Activated CD8-positive, alpha-beta memory T cell treated with anti-CD3 and anti-CD28 coated beads for 36 hours (primary cell): ENCODE results near the gene CLDN7. TPM values are rescaled to one million over a fixed set of nuclear protein-coding genes. Genes with fewer than 3 reads are reported as not detected.

ENCODE experiments used
- CTCF ChIA-PET: fragments of 350-600 bp; sonication (Branson Sonifier 250); formaldehyde crosslinking; loops from one replicate; lab custom pipeline; 2021; ENCODE audit warnings: antibody characterized with exemption; lab: Charles Lee
- POLR2A ChIA-PET: fragments of 350-600 bp; sonication (Branson Sonifier 250); formaldehyde crosslinking; loops from one replicate; lab custom pipeline; 2021; ENCODE audit warnings: antibody characterized with exemption; lab: Charles Lee
- total RNA-seq, 2 experiments: library from RNA; stranded (reverse); gene quantifications; one replicate each; pipeline ENCODE4 v1.2.3, GENCODE V29; 2021

Gene CLDN7
- total RNA-seq, 2 experiments from 2014 or later, result 1.2 to 1.5 TPM

- ChIA-PET CTCF (interaction anchor here (1.0 to 1.2 kb wide), 2 partner anchors 11 to 76 kb away, joined by 3 read pairs; partner anchors contain the start of gene SLC2A4), POLR2A (no interaction called here)
These were observed 29.9 kb upstream of the CLDN7 start for GRCh38 chr17:7292194-7292593.

GRCh38 chr17:7290685-7291084 is 28.4 kb upstream of the CLDN7 start:
- CTCF ChIA-PET, result interaction anchor here (0.5 kb wide), 1 partner anchor 25 kb away, joined by 4 read pairs; no protein-coding TSS in a partner anchor
- POLR2A ChIA-PET, result no interaction called here

- CTCF ChIA-PET, result no interaction called here
These were observed 27.9 kb upstream of the CLDN7 start for GRCh38 chr17:7290166-7290565.

DNA sequence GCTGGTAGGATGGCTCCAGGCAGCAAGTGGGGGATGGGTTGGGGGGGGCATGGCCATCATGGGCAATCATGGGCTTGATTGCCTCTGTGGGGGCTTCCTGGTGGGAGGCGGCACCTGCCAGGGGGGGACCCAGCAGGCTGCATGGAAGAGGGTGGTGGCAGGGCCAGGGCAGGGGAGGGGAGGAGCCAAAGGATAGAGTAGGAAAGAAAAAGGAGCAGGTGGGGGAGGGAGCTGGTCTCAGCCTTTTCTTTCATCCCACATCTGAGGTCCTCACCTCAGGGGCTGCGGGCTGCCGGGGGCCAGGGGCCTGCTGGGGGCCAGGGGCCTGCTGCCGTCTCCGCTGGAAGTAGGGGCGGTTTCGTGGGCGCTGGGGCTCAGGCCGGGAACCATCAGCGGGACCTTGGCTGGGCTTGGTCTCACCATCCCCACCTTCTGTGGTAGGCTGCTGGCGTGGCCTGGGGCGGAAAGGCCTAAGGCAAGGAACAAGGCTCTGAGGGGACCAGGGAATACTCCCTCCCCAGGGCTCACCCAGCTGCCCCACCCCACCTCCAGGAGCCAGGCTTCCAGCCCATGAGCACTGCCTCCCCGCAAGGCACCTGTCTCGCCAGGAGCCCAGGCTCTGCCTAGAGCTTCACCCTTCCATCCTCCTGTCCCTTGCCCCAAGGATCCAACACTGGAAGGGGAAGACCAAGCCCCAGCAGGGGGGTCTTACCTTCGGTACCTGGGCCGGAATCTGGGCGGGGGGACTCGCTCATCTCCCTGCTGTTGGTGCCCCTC is 27.2 kb upstream of the CLDN7 start:
- POLR2A ChIA-PET, result no interaction called here

More at GRCh38 chr17:7290166-7290565, 27.9 kb upstream of the CLDN7 start:
- POLR2A ChIA-PET, result no interaction called here

DNA sequence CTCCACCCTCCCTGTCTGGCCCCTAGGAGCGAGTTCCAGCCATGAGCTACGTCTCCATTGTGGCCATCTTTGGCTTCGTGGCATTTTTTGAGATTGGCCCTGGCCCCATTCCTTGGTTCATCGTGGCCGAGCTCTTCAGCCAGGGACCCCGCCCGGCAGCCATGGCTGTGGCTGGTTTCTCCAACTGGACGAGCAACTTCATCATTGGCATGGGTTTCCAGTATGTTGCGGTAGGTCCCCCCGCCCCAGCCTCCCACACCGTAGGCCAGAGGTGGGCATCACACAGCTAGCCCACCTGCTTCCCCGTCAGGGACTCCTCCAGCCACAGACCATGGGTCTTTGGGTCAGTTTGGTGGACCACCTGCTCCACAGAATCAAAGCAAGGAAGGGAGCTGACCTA is 23.4 kb upstream of the CLDN7 start:
- ChIA-PET CTCF (interaction anchor here (2.7 kb wide), 1 partner anchor 11 kb away, joined by 20 read pairs; no protein-coding TSS in a partner anchor), POLR2A (interaction anchor here (1.0 kb wide), 1 partner anchor 11 kb away, joined by 3 read pairs; no protein-coding TSS in a partner anchor)

More for the DNA sequence above, 27.2 kb upstream of the CLDN7 start:
- CTCF ChIA-PET, result interaction anchor here (0.6 to 1.2 kb wide), 2 partner anchors 7 to 8 kb away, joined by 3 read pairs; partner anchors contain the start of gene SLC2A4

DNA sequence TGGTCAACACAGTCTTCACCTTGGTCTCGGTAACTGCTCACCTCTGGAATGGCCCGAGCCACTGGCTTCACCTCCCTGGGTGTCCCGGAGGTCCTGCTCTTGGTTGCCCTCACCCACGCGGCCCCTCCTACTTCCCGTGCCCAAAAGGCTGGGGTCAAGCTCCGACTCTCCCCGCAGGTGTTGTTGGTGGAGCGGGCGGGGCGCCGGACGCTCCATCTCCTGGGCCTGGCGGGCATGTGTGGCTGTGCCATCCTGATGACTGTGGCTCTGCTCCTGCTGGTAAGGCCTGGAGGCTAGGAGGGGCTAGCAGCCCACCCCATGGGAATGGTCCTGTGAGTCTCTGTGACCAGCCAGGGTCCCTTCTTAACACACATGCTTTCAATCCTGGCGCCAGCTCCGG is 22.6 kb upstream of the CLDN7 start:
- CTCF ChIA-PET, result interaction anchor here (2.7 kb wide), 1 partner anchor 12 kb away, joined by 20 read pairs; no protein-coding TSS in a partner anchor
- POLR2A ChIA-PET, result no interaction called here

- POLR2A ChIA-PET, result no interaction called here
- CTCF ChIA-PET, result interaction anchor here (2.7 to 4.7 kb wide), 2 partner anchors 13 kb away, joined by 20 to 50 read pairs; no protein-coding TSS in a partner anchor
These were observed 21.4 kb upstream of the CLDN7 start for GRCh38 chr17:7283471-7284216.

- POLR2A ChIA-PET, result interaction anchor here (0.6 to 1.2 kb wide), 3 partner anchors 23 to 62 kb away, joined by 3 to 5 read pairs (median 3); no protein-coding TSS in a partner anchor
- CTCF ChIA-PET, result interaction anchor here (4.7 kb wide), 1 partner anchor 14 kb away, joined by 50 read pairs; no protein-coding TSS in a partner anchor
These were observed 20.6 kb upstream of the CLDN7 start for GRCh38 chr17:7282752-7283321.

DNA sequence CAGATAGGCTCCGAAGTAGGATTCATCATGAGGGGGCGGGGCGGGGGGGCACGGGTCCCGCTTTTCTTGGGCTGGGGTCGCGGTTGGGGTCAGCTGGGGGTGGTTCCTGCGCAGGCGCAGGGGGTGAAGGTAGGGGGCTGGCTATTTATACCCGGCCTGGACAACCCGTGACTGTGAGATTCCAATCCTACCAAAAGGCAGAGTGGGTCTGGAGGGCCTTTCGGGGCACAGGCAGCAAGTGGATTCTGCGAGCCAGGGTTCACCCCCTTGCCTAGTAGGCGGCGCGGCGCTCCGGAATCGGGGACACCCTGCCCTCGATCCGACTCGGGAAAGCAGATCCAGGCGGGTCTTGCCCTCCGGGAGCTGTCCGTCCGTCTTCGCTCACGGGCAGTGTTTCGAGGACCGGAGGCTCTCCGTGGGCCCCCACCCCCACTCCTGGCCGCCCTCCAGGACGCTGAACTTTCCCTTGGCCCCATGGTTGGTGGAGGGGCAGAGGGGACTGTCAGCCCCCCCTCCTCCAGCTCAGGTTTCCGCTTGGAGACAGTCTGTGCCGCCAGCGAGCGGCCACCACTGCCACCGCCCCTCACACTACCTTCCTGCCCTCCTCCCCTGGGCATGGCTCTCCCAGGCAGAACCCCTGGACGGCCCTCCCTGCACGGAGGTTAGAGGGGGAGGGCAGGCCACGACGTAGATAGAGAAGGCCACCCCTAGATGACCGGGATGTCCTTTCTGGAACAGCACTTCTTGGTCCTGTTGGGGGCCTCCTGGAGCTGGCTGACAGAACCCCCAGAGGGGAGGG is 19.9 kb upstream of the CLDN7 start:
- POLR2A ChIA-PET, result interaction anchor here (0.6 to 1.2 kb wide), 4 partner anchors 22 to 61 kb away, joined by 3 to 5 read pairs (median 4); no protein-coding TSS in a partner anchor
- CTCF ChIA-PET, result interaction anchor here (0.8 to 4.7 kb wide), 5 partner anchors 15 to 213 kb away, joined by 4 to 50 read pairs (median 5); no protein-coding TSS in a partner anchor

DNA sequence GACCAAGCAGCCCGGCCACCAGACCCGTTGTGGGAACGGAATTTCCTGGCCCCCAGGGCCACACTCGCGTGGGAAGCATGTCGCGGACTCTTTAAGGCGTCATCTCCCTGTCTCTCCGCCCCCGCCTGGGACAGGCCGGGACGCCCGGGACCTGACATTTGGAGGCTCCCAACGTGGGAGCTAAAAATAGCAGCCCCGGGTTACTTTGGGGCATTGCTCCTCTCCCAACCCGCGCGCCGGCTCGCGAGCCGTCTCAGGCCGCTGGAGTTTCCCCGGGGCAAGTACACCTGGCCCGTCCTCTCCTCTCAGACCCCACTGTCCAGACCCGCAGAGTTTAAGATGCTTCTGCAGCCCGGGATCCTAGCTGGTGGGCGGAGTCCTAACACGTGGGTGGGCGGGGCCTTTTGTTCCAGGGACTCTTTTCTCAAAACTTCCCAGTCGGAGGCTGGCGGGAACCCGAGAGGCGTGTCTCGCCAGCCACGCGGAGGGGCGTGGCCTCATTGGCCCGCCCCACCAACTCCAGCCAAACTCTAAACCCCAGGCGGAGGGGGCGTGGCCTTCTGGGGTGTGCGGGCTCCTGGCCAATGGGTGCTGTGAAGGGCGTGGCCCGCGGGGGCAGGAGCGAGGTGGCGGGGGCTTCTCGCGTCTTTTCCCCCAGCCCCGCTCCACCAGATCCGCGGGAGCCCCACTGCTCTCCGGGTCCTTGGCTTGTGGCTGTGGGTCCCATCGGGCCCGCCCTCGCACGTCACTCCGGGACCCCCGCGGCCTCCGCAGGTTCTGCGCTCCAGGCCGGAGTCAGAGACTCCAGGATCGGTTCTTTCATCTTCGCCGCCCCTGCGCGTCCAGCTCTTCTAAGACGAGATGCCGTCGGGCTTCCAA is 19.0 kb upstream of the CLDN7 start, which contains the start of gene SLC2A4:
SLC2A4 (plus strand) TSS at position 645 of the 879 bp plus-strand sequence; CDS start at position 862, 217 bp downstream.
- ChIA-PET POLR2A (interaction anchor here (0.8 kb wide), 1 partner anchor 41 kb away, joined by 4 read pairs; no protein-coding TSS in a partner anchor), CTCF (interaction anchor here (0.7 to 4.7 kb wide), 10 partner anchors 8 to 236 kb away, joined by 3 to 50 read pairs (median 4); no protein-coding TSS in a partner anchor)

GRCh38 chr17:7280519-7281073 is 18.3 kb upstream of the CLDN7 start:
- ChIA-PET CTCF (interaction anchor here (0.5 to 4.7 kb wide), 10 partner anchors 9 to 235 kb away, joined by 3 to 50 read pairs (median 3); no protein-coding TSS in a partner anchor), POLR2A (interaction anchor here (1.2 kb wide), 1 partner anchor 16 kb away, joined by 3 read pairs; no protein-coding TSS in a partner anchor)

GRCh38 chr17:7279448-7279847 is 17.2 kb upstream of the CLDN7 start:
- ChIA-PET POLR2A (interaction anchor here (1.2 kb wide), 1 partner anchor 17 kb away, joined by 3 read pairs; no protein-coding TSS in a partner anchor), CTCF (interaction anchor here (0.5 to 4.7 kb wide), 2 partner anchors 17 to 314 kb away, joined by 3 to 50 read pairs; no protein-coding TSS in a partner anchor)

- POLR2A ChIA-PET, result no interaction called here
These were observed 4.5 kb upstream of the CLDN7 start for GRCh38 chr17:7266784-7267183.

GRCh38 chr17:7263801-7264078 is 1.5 kb upstream of the CLDN7 start:
- ChIA-PET CTCF (interaction anchor here (0.9 to 2.1 kb wide), 2 partner anchors 10 to 33 kb away, joined by 3 to 9 read pairs; no protein-coding TSS in a partner anchor), POLR2A (no interaction called here)

More at GRCh38 chr17:7266784-7267183, 4.5 kb upstream of the CLDN7 start:
- CTCF ChIA-PET, result interaction anchor here (0.6 to 1.5 kb wide), 4 partner anchors 8 to 37 kb away, joined by 3 to 6 read pairs (median 4); no protein-coding TSS in a partner anchor

GRCh38 chr17:7262935-7263800 is 890 bp upstream of the CLDN7 start:
- CTCF ChIA-PET, result interaction anchor here (0.6 to 2.1 kb wide), 3 partner anchors 9 to 33 kb away, joined by 3 to 9 read pairs (median 3); no protein-coding TSS in a partner anchor

More at GRCh38 chr17:7262935-7263800, 890 bp upstream of the CLDN7 start:
- POLR2A ChIA-PET, result no interaction called here
